Measurements from ENCODE around the gene MDGA2. TPM values are rescaled to one million over a fixed set of nuclear protein-coding genes. Genes with fewer than 3 reads are reported as not detected.
"Not testable (repeated sequence)": the region's sequence is repeated elsewhere in the genome, so short reads cannot be mapped to it uniquely, and the experiment has no call there.

Gene MDGA2
- total RNA-seq, 1 experiment from 2014 or later, result 0.12 TPM

DNA sequence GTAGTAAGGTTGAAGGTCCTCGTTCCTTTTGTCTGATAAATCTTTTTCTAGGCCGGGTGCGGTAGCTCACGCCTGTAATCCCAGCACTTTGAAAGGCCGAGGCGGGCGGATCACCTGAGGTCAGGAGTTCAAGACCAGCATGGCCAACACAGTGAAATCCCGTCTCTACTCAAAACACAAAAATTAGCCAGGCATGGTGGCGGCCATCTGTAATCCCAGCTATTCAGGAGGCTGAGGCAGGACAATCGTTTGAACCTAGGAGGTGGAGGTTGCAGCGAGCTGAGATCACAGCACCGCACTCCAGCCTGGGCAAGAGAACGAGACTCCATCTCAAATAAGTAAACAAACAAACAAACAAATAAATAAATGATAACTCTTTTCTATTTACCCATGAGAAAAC, 51.3 kb downstream of the MDGA2 start:
- not testable (repeated sequence) for DNase-seq (ENCODE audit: low read depth)

DNA sequence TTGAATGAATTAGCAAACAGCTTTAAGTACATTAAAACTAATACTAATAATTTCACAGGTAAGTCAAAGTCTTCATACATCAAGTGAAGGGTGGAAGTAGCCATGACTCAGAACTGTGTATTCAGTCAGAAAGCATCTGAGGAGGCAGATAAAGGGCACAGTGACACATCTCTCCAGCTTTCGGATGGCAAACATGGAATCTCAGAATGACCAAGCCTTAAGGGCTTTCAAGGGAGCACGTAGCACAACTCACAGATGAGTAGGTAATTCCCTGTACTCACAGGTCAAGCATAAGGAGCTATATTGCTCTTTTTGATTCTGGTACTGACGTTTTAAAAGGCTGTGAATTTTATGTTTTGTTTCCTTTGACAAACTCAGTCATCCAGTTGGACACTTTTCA, 56.0 kb downstream of the MDGA2 start:
- no peak for DNase-seq (ENCODE audit: low read depth)

DNA sequence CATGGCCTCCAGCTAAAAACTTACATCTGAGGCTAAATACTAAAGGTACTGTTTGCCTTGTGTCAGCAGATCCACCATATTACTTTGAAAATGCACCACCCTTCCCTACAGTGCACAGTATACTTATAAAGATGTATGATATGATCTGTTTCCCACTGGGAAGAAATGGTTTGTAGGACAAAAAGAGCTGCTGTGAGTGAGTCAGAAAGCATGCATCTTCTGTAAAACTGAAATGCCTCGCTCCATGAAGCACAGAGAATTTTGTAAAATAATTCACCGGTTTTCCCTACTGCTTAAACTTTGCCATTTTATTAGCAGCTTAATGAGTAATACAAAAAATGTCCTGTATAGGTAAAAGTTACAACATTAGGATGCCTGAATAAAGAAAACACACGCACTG, 68.8 kb downstream of the MDGA2 start:
- DNase-seq (ENCODE audit: low read depth), result no peak

DNA sequence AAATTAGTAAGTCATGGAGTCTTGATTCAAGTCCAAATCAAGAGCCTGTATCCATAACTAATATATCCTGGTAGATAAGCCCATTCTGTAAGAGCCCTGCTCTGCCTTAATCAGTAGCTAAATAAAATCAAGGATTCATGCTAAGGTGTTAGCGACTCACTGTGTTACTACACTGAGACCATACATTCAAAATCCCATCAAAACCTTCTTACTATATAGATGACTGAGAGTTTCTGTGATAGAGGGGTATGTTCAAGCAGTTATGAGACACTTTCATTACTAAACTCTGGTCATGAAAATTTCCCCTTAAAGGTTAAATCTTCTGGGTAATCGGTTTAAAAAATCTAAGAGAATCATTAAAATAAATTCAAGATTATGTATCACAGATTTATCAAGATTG, 78.5 kb downstream of the MDGA2 start:
- no peak for DNase-seq (ENCODE audit: low read depth)

DNA sequence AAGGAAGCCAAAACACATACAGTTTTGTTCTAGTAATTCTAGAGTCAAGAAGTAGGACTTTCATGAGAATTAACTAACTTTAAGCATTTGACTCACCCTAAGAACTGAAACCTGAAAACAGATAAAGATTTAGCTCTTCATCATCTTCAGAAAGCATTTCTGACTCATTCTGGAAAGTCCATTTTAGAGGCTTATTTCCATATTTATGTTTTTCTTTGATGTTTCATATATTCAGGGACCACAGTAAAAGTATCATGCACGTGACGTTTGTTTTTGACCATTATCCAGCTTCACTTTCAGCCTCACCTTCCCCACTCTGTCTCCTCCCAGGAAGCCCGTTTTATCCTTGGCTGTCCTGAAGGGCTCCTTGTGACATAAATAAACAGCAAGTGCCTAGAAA, 79.2 kb downstream of the MDGA2 start:
- DNase-seq (ENCODE audit: low read depth), result no peak

DNA sequence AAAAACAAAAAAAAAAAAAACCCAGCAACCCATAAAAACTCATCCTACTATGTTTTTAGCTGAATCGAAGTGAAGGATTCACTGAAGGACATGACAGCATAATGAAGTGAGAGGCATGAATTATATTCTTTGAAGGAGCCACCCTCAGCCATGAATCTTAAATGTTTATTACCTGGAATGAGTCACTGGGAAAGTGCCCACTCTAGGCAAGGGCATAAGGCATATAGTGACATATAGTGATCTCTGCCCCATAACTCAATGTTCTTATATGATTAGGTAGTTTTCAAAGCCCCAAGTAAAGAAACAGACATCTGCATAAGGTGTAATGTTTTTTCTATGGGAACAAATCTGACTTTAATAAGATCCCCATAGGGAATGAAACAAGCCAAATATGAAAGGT, 79.9 kb downstream of the MDGA2 start:
- no peak for DNase-seq (ENCODE audit: low read depth)

DNA sequence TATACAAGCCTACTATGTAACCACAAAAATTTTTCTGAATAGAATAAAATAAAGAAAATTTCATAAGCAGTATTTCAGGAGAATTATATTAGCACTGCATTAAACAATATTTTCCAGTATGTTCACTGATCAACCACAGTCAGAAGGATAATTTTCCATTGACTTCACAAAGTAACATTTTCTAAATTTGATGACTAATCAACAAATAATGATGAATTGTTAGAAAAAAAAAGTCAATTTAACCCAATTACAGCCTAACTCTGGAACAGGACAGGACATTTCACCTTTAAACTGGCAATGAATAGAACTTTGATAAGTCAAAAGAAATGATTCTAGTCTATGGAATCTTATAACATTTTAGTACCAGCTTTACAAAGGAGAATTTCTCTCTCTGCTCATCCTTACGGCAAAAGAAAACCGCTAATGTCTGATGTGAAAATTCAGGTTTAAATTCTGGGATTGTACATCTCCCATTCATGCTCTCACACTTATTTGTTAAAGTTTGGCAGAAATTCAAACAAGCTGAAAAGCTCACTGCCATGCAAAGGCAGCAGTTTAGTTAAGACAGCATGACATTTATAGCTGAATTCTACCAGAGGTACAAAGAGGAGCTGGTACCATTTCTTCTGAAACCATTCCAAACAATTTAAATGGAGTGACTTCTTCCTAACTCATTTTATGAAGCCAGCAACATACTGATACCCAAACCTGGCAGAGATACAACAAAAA, 84.5 kb downstream of the MDGA2 start:
- no peak for DNase-seq (ENCODE audit: low read depth)

DNA sequence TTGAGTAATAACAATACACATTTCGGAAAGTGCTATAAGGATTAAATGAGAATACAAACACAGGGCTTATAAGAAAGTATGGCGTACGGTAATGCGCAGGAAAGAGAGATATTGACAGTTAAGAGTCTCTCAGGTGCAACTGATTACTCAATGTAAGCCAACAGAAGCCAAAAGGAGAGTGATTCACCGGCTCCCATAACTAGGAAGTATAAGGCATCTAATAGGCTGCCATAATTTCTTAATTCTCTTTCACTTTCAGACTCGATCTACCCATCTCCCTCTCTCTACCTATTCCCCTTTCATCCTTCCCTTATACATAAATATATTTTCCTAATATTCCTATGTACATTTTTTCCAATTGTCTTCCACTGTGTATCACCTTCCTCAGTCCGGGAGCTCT, 90.0 kb downstream of the MDGA2 start:
- DNase-seq (ENCODE audit: low read depth), result no peak

DNA sequence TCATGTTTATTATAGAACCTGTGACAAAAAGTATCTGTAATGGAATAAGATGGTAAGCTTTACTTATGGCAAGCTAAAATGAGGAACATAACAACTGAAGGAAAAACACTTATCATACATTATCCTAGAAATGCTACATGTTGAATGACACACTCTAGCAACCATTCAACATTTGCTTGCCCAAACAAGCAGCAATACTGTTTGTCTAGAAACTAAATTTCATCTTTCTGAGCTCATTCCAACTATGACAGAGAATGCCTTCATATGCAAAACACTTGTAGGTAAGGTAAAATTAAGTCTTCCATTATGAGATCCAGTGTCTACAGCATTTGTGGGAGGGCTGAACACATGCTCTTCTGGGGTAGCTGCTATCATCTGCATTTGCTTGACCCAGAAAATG, 108.1 kb downstream of the MDGA2 start:
- no peak for DNase-seq (ENCODE audit: low read depth)

DNA sequence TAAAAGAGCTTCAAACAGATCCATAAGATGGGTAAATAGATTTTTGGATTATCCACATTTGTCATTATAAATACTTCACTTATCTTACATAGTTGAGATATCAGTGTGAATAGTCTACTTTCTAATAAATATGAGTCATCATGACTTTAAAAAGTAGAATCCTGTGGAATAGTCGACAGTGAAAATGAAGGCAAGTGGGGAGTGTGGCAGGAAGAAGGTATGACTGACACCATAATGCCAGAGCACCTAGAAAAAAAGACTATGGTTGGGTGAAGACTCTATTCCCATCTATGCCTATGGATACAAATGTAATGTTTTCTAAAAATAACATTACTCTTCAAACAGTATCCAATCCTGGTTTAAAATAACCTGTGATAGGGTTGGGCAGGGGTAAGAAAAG, 117.5 kb downstream of the MDGA2 start:
- DNase-seq (ENCODE audit: low read depth), result no peak

DNA sequence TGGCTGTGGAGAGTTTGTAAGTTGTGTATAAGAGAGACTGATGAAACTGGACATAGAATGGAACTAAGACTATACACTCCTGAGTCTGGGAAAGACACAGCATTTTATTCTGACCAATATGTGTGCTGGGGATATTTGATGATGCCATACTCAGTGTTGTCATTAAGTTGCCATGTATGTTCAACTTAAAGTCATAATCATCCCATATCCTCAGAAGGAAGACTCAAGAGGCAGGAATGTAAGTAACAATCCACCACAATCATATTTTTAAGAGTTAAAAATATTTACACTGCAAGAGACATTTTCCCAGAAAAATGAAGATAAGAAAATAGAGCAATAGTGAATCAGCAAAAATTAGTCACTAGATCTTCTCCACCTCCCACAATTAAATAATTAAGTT, 120.1 kb downstream of the MDGA2 start:
- no peak for DNase-seq (ENCODE audit: low read depth)

DNA sequence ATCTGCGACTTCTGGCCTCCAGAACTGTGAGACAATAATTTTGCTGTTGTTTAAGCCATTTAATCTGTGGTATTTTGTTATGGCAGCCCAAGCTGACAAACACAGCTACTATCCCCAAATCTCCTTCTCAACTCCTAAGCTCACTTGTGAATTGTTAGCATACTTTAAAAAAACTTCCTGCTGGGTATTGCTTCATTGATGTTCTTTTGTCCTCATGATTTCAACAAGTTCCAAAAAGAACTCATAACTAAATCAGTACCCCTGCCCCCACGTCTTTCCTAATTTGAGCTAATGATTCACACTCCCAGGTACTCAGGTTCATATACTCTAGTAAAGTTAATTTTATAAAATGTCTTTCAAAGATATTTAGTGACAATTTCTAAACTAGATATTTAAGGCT, 125.5 kb downstream of the MDGA2 start:
- no peak for DNase-seq (ENCODE audit: low read depth)

DNA sequence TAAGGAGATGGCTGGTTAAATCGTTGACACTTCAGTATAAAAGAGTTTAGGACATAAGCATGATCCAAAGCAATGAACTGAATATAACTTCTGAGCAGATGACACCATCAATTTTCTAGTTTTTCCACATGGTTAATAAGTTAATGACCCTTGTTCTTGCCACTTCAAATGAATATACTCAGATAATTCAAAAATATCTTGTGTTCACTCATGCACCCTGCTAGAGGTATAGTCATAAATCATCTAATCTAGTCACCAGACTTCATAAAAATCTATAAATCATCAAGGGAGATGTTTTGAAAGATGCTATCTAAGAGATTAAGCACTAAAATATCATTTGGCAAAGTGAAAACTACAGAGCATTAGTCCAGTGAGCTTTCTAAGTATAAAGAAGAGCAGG, 131.9 kb downstream of the MDGA2 start:
- DNase-seq (ENCODE audit: low read depth), result no peak

DNA sequence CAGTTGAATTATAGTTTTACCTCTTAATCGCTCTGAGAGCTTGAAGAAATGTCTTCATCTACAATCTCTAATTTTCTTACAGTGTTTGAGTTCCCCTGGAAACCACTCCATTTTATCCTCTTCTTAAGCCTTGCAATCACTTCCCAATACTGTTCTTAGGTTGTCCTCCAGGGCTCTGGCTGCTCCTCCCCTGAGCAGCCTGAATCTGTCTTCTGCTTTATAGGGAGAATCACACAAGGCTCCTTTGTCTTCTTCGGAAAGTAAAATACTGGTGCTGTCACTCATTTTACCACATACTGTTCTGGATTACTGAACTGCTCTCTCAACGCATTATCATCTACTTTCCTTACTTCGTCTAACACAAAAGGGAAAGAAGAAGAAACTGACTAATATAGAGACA, 133.7 kb downstream of the MDGA2 start:
- DNase-seq (ENCODE audit: low read depth), result peak; percentile 3

DNA sequence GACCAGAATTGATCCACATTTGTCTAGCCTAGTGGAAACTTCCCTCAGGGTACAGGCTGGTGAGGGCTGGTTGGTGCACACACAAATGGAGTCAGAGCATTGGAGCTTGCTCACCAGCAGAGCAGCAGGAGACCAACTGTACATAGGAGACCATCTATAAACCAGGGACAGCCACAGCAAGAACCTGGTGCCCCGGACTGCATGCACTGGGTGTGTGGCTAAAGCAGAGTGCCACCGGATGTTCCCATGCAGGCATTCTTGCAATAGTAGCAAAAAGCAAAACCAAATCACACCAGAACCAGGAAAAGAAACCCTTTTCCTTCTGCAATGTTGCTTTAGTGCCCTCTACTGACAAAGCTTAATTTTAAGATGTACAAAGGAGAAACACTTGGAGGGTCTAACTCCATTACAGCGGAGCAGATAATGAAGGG, 136.4 kb downstream of the MDGA2 start:
- DNase-seq (ENCODE audit: low read depth), result no peak

DNA sequence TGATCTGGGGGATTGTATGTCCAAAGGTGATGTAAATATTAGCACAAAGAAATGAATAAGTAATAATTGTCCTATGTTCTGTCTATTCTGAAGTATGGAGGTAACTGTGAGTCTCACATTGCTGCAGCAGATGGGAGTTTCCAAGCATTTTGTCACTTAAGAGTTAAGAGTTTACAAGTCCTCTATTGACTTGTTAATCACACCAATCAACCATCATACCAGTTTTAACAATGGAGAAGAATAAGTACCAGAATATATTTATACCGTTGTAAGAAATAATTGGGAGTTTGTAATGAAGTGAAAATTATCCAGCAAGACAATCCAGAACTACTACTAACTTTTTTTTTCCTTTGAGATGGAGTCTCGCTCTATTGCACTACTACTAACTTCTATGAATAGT, 139.1 kb downstream of the MDGA2 start:
- no peak for DNase-seq (ENCODE audit: low read depth)

DNA sequence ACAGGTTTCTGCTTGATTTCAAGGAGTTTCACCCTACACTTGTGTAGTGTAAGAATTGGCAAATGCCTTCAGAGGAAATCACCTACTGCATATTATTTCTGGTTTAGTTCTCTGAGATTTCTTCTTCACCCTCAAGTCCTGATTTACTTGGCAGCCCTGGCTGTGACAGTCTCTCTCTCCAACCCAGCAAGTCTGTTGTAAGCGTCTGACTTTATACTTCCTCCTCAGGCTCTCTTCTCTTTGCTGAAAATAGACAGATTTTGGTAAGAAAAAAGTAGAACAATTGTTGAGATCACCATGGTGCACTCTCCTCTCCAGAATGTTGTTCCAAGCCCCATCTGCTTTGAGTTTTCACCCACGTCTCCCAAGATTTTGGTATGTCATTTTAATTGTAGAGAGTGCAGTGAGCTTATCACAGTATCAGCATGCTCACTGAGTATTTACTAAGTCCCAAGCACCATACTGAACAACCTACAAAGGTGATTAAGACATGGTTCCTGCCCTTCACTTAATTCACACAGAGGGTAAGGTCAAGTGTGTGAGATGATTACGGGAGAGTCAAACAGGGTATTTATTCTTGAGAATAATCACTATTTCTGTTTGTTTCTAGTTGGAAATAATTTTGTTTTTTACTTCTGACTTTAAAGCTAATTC, 148.7 kb downstream of the MDGA2 start:
- DNase-seq (ENCODE audit: low read depth), result no peak

DNA sequence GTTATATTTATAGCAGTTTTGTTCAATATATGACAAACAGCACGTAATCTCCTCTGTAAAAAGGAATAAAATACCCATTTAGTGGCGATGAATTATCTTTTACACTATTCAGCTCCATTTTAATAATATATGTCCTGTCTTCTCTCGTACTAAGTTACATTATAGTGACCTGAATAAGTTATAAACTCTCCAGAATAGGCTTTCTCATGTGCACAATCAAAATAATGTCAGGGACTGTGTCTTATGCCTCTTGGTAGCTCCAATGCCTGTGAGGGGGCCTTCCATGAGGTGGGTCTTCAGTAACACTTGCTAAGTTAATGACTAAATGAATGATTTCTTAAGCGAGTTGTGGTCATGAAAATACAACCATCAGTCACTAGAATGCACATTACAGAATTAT, 150.9 kb downstream of the MDGA2 start:
- no peak for DNase-seq (ENCODE audit: low read depth)

DNA sequence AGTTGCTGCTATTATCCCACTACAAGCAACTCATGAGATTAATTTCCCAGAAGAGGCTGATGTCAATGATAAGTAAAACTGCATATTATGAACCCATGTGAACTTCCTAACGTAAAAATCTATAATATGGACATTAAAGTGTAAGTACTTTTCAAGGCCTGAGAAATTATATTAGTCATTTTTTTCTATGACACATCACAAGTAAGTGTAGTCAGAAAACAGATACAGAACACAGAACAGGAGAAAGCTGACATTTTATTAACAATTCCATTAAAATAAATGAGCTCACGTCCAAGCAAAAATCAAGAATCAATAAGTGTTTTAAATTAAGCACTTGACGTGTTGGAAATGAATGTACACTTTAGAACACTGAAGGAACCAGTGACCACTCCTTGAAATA, 155.0 kb downstream of the MDGA2 start:
- no peak for DNase-seq (ENCODE audit: low read depth)

DNA sequence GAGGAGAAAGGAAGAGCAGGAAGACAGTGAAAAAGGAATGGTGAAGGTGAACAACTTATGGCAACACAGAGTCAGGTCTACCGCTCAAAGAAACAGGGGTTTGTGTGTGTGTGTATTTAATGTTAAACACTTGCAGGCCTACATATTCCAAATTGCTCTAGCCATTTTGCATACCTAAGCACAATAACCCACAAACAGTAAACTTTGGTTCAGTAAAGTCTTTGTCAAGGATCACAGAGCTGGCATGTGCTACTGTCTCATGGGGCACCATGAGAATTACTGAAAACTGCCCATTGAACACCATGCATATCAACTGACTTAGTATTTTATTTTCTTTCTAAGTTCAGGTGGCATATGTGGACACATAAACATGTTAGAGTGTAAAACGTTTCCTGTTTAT, 163.6 kb downstream of the MDGA2 start:
- no peak for DNase-seq (ENCODE audit: low read depth)

DNA sequence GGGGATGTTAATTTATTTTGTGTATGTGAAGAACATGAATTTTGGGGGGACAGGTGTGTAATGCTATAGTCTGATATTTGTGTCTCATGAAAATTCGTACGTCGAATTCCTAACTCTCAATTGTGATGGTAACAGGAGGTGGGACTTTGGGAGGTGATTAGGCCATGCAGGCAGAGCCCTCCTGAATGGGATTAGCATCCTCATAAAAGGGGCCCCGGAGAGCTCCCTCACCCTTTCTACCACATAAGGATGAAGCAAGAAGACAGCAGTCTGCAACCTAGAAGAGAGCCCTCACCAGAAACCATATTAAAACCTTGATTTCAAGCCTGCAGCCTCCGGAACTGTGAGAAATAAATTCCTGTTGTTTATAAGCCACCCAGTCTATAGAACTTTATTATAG, 165.4 kb downstream of the MDGA2 start:
- DNase-seq (ENCODE audit: low read depth), result no peak

DNA sequence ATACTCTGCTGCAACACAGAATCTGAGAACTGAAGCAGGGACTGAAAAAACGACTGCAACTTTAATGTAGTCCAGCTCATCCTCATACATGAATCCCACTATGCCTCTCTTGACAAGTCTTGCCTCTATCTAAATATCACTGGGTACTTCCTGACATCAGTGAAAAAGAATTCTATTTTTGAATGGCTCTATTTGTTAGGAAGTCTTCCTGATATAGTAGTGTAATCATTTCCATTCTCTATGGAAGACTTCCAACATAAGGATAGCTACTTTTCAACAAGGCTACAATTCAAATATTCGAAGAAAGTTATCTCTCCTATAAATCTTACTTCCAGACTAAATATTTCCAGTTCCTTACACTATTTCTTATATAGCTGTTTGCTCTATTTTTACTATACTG, 167.5 kb downstream of the MDGA2 start:
- DNase-seq (ENCODE audit: low read depth), result peak; percentile 32

DNA sequence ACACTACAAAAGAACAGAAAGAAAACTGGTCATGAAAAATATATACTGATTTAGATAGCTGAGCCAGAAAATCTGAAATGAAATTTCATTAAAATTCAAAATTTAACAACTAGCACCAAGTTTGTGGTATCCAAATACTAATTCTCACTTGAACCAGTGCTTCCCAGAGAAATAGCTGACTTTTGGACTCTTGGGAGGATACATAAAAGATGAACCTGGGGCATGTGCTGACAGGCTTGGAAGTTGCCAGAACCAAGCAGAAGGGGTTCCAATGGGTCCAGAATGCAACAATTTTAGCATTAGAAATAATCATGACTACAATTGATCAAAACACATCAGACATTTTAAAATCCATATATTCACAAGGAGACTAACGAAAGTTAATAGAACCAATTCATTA, 175.0 kb downstream of the MDGA2 start:
- no peak for DNase-seq (ENCODE audit: low read depth)

DNA sequence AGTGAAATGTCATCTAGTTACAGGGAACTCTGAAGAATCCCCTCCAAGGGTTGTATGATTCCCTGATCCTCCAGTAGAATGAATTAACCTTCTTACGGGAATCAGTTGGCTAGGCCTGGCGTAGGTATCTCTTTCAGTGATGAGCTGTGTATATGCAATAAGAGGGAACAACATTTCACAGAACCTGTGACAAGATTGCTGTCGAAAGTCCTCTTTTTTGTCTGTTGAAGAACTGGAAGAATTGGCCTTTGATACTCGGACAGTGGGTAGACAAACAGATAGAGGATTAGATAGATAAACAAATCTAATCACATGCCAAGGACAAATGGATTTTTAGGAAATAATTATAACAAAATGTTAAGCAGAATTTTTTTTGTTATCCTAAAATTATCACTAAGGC, 184.6 kb downstream of the MDGA2 start:
- DNase-seq (ENCODE audit: low read depth), result no peak

Data from RPMI7951 (cell line).